Astrocyte (in vitro differentiated cells and primary cell): ENCODE results near the gene SFMBT2.

ENCODE experiments used
- EZH2 ChIP-seq: IDR thresholded peaks from 2 replicates; pipeline ENCODE4 v1.6.1; 2012; ENCODE audit warnings: mild to moderate bottlenecking, low read length, inconsistent platforms; ENCODE audit not compliant: insufficient read depth
- TF ChIP-seq, protein P1 (sequence below): IDR thresholded peaks from 2 replicates; pipeline ENCODE4 v1.5.1; 2011; ENCODE audit warnings: low read depth, mild to moderate bottlenecking, inconsistent platforms, low read length, moderate library complexity; ENCODE audit not compliant: insufficient read depth

DNA sequence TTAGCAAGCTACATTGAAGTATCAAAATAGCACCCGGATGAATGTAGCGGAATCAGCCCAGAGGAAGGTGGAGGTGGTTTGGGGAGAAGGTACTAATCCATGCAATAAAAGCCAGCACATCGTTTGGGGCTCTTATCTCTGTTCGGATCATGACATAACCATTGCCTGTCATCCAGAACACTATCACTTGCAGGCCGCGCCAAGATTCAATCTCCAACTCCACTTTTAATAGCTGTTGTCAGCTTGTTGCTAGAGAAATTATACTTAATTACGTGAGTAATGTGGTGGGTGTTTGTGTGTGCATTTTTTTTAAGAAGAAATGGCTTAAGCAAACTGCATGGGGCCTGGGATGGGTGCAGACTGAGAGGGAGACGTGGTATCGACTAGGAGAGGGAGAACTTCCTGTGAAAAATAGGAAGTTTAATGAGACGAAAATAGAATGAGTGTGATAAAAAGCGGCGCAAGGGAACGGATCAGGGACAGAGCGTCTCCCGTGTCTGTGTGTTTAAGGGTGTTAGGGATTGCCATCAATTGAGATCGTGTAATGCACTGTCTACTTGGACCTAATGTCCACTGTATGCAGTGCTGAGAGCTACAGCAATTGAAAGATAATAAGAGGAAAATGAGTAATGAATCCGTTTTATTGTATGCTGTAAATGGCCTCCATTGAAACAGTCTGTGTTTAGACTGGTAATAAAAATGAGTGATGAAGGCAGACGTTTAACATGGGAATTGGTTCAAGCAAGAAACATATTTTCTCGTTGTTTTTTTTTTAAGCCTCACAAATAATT lies 27.6 kb upstream of the SFMBT2 start:
- TF ChIP-seq, protein P1, sequence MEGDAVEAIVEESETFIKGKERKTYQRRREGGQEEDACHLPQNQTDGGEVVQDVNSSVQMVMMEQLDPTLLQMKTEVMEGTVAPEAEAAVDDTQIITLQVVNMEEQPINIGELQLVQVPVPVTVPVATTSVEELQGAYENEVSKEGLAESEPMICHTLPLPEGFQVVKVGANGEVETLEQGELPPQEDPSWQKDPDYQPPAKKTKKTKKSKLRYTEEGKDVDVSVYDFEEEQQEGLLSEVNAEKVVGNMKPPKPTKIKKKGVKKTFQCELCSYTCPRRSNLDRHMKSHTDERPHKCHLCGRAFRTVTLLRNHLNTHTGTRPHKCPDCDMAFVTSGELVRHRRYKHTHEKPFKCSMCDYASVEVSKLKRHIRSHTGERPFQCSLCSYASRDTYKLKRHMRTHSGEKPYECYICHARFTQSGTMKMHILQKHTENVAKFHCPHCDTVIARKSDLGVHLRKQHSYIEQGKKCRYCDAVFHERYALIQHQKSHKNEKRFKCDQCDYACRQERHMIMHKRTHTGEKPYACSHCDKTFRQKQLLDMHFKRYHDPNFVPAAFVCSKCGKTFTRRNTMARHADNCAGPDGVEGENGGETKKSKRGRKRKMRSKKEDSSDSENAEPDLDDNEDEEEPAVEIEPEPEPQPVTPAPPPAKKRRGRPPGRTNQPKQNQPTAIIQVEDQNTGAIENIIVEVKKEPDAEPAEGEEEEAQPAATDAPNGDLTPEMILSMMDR: no peak
- no peak for TF ChIP-seq EZH2
